ENCODE results near the gene ERAL1. TPM values are rescaled to one million over a fixed set of nuclear protein-coding genes. Genes with fewer than 3 reads are reported as not detected.

Gene ERAL1
- total and polyA plus RNA-seq, 2 of the 13 experiments (the other 11 are each of a cell fraction or from before 2014, with no cell fraction given), result 46.9 to 72.2 TPM

DNA sequence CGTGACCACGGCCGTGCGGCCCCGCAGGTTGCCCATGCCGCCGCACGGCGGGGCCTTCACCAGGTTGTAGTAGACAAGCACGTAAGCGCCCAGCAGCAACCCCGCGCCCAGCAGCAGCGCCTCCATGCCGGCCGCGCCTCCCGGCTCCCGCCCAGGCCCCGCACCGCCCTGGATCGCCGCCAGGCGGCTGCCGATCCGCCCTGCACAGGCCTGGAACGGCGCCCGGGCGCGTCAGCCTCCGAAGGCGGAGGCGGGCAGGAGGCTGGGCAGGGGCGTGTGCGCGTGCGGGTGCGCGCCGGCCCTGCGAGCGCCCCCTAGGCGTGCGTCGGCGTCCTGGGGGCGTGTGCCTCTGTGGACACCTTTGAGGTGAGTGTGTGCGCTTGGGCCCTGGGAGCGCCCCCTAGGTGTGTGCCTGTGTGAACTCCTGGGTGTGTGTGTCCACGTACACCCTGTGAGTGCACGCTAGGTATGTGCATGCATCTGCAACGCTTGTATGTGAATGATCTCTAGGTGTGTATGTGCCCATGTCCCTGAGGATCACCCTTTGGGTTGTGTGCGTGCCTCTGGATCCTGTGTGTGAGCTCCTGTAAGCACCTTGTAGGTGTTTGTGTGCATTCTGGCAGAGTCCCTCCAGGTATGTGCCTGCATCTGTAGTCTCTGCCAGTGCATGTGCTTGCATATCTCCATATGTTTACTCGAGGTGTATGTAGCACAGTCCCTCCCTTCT lies 48.2 kb downstream of the ERAL1 start, which contains the start of gene DHRS13 (continued):
- TF ChIP-seq, protein P1, sequence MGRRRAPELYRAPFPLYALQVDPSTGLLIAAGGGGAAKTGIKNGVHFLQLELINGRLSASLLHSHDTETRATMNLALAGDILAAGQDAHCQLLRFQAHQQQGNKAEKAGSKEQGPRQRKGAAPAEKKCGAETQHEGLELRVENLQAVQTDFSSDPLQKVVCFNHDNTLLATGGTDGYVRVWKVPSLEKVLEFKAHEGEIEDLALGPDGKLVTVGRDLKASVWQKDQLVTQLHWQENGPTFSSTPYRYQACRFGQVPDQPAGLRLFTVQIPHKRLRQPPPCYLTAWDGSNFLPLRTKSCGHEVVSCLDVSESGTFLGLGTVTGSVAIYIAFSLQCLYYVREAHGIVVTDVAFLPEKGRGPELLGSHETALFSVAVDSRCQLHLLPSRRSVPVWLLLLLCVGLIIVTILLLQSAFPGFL (CRISPR knock-in tag; IDR thresholded peaks at IDR 0.05), result no peak
- TF ChIP-seq ZNF446 (CRISPR knock-in tag; IDR thresholded peaks at IDR 0.05), result no peak
- TF ChIP-seq, protein P2, sequence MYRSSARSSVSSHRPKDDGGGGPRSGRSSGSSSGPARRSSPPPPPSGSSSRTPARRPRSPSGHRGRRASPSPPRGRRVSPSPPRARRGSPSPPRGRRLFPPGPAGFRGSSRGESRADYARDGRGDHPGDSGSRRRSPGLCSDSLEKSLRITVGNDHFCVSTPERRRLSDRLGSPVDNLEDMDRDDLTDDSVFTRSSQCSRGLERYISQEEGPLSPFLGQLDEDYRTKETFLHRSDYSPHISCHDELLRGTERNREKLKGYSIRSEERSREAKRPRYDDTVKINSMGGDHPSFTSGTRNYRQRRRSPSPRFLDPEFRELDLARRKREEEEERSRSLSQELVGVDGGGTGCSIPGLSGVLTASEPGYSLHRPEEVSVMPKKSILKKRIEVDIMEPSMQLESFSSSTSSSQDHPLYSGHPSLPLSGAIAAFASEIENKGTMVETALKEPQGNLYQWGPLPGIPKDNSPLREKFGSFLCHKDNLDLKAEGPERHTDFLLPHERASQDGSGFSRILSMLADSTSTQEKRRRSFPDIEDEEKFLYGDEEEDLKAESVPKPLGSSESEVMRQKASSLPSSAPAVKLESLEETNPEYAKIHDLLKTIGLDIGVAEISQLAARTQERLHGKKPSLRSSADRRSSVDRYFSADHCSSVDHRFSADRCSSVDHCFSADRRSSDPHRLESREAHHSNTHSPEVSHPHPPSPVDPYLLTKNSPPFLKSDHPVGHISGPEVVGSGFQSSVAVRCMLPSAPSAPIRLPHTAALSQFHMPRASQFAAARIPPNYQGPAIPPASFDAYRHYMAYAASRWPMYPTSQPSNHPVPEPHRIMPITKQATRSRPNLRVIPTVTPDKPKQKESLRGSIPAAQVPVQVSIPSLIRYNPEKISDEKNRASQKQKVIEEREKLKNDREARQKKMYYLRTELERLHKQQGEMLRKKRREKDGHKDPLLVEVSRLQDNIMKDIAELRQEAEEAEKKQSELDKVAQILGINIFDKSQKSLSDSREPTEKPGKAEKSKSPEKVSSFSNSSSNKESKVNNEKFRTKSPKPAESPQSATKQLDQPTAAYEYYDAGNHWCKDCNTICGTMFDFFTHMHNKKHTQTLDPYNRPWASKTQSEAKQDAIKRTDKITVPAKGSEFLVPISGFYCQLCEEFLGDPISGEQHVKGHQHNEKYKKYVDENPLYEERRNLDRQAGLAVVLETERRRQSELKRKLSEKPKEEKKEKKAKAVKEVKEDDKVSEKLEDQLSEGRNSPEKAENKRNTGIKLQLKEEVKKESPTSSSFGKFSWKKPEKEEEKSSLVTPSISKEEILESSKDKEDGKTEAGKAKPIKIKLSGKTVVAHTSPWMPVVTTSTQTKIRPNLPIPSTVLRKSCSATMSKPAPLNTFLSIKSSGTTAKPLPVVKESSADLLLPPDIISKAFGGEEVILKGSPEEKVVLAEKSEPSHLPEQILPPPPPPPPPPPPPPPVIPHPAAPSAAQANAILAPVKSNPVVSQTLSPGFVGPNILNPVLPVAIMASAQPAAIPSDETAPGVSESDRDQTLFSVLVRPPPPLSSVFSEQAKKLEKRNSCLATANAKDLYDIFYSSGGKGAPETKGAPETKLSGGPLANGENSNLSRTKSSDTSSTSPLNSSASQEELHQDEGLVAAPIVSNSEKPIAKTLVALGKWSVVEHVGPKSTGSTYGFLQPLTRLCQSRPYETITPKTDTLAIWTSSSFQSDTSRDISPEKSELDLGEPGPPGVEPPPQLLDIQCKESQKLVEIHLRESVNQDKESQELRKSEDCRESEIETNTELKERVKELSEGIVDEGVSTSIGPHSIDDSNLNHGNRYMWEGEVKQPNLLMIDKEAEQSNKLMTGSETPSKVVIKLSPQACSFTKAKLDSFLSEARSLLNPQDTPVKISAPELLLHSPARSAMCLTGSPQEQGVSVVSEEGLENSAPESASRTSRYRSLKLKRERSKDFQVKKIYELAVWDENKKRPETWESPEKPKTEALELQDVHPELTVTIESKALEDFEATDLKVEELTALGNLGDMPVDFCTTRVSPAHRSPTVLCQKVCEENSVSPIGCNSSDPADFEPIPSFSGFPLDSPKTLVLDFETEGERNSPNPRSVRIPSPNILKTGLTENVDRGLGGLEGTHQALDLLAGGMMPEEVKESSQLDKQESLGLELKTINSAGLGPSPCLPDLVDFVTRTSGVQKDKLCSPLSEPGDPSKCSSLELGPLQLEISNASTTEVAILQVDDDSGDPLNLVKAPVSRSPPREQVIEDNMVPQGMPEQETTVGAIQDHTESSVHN (CRISPR knock-in tag; IDR thresholded peaks at IDR 0.05), result 0 out of 2 replicates have a peak, but pooled peaks have one; percentile 82
- TF ChIP-seq ZNF678 (CRISPR knock-in tag; IDR thresholded peaks at IDR 0.05), result no peak; the same call in 1 of the 2 replicates
- TF ChIP-seq SMYD3 (CRISPR knock-in tag; IDR thresholded peaks at IDR 0.05), result peak; percentile 52; the same call in 1 of the 2 replicates
- TF ChIP-seq ZNF773 (CRISPR knock-in tag; IDR thresholded peaks at IDR 0.05; ENCODE audit: borderline replicate concordance), result no peak; the same call in 1 of the 2 replicates
- TF ChIP-seq RFXANK (CRISPR knock-in tag; IDR thresholded peaks at IDR 0.05), result 0 out of 2 replicates have a peak, but pooled peaks have one; percentile 19
- TF ChIP-seq CBX5 (CRISPR knock-in tag; IDR thresholded peaks at IDR 0.05; ENCODE audit: borderline replicate concordance), result peak; percentile 76
- TF ChIP-seq ARHGAP35 (CRISPR knock-in tag; IDR thresholded peaks at IDR 0.05; ENCODE audit: borderline replicate concordance), result no peak
- TF ChIP-seq ZNF264 (CRISPR knock-in tag; IDR thresholded peaks at IDR 0.05), result no peak
- peak; percentile 86; the same call in 1 of the 2 replicates for TF ChIP-seq ZNF589 (CRISPR knock-in tag; conservative IDR thresholded peaks at IDR 0.05)
- TF ChIP-seq, protein P3, sequence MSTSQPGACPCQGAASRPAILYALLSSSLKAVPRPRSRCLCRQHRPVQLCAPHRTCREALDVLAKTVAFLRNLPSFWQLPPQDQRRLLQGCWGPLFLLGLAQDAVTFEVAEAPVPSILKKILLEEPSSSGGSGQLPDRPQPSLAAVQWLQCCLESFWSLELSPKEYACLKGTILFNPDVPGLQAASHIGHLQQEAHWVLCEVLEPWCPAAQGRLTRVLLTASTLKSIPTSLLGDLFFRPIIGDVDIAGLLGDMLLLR (CRISPR knock-in tag; IDR thresholded peaks at IDR 0.05), result no peak; the same call in 1 of the 2 replicates
- TF ChIP-seq, protein P4, sequence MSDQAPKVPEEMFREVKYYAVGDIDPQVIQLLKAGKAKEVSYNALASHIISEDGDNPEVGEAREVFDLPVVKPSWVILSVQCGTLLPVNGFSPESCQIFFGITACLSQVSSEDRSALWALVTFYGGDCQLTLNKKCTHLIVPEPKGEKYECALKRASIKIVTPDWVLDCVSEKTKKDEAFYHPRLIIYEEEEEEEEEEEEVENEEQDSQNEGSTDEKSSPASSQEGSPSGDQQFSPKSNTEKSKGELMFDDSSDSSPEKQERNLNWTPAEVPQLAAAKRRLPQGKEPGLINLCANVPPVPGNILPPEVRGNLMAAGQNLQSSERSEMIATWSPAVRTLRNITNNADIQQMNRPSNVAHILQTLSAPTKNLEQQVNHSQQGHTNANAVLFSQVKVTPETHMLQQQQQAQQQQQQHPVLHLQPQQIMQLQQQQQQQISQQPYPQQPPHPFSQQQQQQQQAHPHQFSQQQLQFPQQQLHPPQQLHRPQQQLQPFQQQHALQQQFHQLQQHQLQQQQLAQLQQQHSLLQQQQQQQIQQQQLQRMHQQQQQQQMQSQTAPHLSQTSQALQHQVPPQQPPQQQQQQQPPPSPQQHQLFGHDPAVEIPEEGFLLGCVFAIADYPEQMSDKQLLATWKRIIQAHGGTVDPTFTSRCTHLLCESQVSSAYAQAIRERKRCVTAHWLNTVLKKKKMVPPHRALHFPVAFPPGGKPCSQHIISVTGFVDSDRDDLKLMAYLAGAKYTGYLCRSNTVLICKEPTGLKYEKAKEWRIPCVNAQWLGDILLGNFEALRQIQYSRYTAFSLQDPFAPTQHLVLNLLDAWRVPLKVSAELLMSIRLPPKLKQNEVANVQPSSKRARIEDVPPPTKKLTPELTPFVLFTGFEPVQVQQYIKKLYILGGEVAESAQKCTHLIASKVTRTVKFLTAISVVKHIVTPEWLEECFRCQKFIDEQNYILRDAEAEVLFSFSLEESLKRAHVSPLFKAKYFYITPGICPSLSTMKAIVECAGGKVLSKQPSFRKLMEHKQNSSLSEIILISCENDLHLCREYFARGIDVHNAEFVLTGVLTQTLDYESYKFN (CRISPR knock-in tag; conservative IDR thresholded peaks at IDR 0.05), result peak; percentile 68

Data from HepG2 (cell line).